CD4-positive, alpha-beta T cell treated with Interleukin-21 for 1 hour (primary cell): ENCODE data around the gene IPO11.
"Not testable (repeated sequence)": the region's sequence is repeated elsewhere in the genome, so short reads cannot be mapped to it uniquely, and the experiment has no call there.

Source experiments
- DNase-seq: peaks from one replicate; pipeline ENCODE4 v3.0.0-alpha.2; 2020

The IPO11 gene

DNA sequence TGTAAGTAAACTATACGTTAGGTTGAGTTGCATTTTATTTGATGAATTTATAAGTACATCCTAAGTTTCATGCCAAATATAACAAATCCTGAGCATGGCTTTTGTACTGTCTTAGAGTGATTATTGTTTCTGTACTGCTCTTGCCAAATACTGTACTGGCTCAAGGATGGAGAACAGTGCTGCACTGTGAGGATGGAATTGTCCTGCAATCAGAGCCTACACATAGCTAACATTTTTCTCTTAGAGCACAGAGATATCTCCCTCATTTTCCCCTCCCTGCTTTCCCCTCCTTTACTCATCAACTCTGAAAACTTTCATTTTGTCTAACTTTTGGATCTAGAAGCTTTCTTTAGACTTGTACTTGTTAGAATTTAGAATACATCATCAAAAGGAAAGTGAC lies 194.3 kb downstream of the IPO11 start:
- no peak for DNase-seq

DNA sequence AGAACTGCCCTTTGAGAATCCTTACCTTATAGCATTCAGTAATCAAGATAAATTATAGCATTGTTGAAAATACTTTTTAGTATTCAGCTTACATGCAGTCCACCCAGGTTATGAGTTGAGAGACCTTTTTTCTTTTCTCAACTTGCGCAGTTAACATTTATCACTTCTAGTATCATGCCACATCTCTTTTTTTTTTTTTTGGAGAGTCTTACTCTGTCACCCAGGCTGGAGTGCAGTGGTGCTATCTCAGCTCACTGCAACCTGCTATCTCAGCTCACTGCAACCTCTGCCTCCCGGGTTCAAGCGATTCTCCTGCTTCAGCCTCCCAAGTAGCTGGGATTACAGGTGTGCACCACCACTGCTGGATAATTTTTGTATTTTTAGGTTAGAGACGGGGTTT lies 195.1 kb downstream of the IPO11 start:
- no peak for DNase-seq

DNA sequence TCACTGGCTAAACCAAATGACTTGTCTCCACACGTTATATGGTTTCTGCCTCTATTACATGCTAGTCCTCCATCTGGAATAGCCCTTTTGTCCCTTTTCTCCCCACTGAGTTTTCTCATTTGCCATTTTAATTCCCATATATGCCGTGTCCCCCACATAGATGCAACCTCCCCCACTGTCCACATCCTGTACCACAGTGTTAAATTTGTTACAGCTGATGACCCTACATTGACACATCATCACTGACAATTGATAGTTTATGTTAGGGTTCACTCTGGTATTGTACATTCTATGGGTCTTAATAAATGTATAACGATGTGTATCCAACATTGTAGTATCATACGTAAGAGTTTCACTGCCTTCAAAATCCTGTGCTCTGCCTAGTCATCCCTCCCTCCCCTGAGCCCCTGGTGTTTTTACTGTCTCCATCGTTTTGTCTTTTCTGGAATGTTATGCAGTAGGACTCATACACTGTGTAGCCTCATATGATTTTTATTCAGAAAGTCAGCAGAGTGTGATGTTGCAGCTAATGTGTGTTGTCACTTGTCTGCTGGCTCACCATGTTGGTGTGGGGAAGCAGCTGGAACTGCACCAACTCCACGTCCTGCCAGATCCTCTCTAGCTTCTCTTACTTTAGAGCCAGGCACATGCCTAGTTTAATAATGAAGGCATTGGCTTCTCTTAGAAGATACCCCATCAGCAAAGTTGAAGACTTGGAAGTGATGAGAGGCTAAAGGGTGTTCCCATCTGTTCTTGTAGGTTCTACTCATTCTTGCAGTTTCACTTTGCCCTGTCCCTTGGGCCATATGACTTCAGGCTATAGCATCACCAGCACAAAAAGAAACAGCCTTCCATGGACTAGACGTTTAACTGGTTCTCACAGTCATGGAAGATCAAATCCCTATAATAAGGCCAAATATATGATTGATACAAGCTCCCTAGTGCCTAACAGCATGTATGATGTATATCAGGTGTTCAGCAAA lies 196.3 kb downstream of the IPO11 start:
- no peak for DNase-seq

DNA sequence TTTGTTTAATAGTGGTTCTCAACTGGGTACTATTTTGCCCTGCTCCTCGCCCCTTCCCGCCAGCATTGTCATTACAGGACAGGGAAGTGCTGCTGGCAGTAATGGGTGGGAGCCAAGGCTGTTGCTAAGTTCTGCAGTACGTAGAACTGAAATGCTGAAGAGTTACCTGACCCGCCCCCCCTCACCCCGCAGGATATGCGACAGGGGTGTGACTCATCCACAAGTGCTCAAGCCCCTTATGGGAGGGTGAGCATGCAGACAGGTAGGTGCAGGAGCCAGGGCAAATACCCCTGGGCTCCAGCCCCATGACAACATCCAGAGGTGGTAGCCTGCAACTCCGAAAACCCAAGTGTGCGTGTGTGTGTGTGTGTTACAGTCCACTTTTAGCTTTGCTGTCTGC lies 201.8 kb downstream of the IPO11 start:
- DNase-seq: no peak

DNA sequence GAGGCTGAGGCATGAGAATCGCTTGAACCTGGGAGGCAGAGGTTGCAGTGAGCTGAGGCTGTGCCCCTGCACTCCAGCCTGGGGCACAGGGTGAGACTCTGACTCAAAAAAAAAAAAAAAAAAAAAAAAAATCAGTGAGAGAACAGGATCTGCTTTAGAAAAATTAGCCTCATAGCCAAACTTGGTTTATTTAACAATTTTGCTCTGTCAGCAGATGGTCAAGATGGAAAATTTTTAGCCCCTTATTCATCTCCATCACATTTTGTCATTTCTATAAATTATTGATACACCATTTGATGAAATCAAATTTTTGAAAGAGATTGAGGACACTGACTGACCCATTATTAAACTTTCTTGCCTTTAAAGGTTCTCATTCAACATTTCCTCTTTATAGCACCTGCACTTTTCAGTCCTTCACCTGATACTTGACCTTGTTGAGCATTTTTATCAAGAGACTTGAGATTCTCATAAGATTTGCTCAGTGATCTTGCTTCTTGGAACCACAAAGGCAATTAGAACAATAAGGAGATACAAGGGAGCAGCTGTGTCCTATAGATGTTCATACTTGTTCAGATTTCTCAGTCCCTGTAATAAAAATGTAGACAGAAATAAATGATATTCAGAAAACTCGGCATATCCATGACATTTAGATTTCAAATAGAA lies 204.2 kb downstream of the IPO11 start:
- DNase-seq: no peak

DNA sequence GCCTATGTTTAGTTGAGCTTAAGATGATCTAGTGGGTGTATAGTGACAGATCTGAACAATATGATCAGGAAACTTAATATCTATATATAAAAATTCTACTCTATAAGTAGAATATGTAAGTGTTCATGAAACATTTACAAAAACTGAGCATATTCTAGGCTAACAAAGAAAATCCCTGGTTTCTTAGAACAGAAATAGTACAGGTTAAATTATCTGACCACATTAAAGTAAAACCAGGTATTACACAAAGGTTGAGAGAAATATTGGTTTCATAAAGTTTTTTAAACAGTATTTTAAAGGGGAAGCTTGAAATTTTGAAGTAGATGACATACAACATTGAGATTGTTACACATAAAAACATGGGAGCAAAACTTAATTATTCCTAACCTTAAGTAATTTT lies 205.4 kb downstream of the IPO11 start:
- DNase-seq: no peak

DNA sequence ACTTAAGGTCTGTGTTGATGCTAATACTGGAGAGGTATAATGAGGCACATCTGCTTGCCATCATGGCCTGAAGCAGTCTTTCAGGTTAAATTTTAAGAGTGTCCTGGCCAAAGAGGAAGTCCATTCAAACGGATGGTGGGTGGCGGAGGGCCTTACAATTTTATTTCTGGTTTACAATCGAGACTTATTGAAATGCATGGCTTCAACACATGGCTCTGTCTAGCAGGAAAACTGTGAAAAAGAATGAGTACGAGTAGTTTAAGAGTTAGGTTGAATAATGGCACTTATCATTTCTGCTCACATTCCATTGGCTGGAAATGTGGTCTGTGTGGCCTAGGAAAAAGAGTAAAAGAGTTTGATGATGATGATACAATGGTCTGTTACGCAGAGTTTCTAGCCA lies 208.2 kb downstream of the IPO11 start:
- no peak for DNase-seq

DNA sequence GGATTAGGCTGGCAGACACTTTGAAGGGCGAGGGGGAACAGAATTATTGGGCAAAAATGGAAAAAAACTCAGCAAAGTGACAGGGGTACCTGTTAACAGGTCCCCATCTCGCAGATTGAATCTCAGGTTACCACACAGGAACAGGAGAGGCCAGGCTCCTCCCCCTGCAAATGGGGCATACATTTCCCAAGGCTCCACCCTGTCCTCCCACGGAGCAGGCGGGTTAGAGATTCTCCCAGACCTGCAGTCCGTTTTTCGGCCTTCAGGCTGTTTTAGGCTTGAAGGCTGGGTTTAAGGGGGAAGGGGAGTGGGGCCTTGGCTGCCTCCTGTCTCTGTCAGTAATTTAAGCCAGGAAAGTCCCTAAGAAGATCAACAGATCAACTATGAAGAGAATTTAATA lies 208.7 kb downstream of the IPO11 start:
- DNase-seq: no peak

DNA sequence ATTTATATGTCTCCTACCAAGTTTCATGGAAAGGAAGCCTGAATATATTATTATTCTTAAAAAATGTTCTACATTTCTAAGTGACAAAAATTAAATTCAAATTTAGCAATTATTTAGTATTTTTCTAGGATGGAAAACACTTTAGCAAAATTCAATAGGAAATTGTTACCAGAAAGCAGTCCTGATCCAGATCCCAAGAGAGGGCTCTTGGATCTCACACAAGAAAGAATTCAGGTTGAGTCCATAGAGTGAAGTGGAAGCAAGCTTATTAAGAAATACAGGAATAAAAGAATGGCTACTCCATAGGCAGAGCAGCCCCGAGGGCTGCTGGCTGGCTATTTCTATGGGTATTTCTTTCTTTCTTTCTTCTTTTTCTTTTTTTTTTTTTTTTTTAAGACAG lies 210.7 kb downstream of the IPO11 start:
- DNase-seq: no peak

DNA sequence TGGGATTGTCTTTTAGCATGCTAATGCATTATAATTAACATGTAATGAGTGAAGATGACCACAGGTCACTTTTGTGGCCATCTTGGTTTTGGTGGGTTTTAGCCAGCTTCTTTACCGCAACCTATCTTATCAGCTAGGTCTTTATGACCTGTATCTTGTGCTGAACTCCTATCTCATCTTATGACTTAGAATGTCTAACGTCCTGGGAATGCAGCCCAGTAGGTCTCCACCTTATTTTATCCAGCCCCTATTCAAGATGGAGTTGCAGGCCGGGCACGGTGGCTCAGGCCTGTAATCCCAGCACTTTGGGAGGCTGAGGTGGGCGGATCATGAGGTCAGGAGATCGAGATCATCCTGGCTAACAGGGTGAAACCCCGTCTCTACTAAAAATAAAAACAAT lies 211.9 kb downstream of the IPO11 start:
- not testable (repeated sequence) for DNase-seq

DNA sequence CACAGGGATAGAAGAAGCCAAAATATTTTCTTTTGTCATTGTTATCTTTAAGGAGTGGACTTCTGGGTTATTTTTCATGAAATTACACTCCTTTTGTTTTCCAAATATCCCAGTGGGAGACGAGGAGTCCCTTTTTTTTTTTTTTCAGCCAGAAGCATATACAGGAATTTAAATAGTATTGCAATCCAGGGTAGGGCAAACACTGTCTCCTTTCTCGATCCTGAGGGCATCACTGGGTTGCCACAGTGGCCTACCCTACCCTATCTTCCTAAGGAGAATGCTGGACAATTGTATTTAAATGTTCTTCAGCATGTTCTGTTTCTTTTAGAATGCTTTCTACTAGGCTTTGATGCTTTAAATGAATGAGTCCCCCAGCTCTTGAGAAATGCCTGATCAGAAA lies 214.0 kb downstream of the IPO11 start:
- no peak for DNase-seq

DNA sequence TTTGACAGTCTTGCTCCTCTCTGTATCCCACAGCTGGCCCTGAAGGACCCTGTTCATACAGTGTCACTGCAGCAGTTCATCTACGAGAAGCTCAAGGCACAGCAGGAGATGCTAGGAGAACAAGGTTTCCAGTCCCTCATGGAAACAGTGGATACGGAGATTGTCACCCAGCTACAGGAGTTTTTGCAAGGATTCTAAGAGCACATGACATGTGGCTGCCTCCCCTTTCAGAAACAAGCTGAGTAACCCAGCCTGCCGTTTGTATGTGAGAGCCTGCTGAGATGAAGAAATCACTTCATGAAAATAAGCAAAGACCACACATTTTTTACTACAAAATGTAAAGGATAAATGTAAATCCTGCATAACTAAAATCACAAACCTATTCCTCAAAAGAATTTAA lies 214.6 kb downstream of the IPO11 start:
- DNase-seq: no peak

DNA sequence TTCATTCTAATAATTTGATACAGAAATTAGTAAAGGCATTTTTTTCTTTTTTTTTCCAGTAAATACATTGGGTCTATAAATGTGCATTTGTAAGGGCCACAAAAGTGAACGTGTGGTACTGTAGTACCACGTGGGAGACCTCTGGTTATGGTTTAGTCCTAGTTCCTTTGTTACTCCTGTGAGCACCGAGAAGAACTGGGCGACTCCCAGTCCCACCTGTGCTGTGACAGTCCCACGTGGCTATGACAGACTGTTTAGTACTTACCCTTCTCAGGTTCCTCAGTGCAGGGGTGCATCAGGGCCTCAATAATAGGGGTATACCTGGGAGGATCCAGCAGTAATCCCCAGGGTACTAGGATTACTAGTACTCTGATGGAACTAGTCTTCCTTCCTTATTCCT lies 215.3 kb downstream of the IPO11 start:
- no peak for DNase-seq

DNA sequence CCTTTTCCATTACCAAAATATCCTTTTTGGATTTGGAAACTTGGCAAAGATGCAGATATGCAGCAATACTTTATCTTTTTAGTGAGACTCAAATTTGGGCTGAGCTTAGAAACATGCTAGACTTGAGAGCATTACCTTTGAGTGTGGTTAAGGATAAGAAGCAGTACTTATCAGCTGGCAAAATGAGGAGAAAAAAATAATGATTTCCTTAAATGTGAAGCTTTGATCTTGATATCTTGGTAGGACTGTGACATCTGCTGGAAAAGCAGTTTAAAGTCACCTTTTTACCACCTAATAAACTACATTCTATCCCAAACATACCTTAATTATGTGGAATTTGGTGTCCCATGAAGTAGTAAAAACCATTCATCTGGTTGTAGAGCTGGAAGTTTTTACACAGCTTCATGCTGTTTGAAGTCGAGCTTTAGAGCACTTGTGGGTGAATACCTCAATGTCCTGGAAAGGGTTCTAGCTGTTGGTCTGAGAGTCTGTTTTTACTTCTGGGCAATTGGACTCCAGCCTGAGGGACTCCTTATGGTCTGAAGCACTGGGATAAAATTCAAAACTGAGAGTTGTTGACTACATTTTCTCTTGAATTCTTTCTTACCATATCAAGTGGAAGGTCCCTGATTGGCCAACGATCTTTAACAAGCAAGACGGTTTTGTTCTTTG lies 219.5 kb downstream of the IPO11 start:
- DNase-seq: no peak

DNA sequence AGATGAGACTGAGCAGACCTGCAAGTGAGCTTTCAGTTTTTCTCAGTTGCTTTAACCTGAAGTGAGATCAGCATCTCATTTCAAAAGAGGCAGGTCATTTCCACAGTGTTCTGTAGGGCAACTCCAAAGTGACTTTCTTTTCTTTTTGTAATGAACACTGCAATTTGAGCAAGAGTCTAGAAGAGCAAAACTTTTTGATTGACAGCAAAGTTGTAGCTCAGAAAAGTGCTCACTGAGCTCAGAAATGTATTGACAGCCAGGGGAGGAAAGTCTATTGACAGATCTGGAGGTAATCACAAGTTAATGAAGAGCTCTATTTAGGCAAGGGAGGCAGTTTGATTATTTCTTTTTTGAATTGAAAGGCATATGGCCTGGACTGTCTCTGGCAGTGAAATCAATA lies 220.7 kb downstream of the IPO11 start:
- DNase-seq: no peak

DNA sequence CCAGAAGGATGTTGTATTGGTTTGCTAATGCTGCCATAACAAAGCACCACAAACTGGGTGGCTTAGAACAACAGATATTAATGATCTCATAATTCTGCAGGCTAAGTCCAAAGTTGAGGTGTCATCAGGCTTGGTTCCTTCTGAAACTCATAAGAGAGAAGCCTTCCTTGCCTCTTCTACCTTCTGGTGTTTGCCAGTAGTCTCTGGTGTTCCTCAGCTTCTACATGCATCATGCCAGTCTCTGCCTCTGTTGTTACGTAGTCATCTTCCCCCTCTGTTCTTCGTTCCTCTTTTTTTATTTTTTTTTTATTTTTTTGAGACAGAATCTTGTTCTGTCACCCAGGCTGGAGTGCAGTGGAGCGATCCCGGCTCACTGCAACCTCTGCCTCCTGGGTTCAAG lies 227.9 kb downstream of the IPO11 start:
- no peak for DNase-seq

DNA sequence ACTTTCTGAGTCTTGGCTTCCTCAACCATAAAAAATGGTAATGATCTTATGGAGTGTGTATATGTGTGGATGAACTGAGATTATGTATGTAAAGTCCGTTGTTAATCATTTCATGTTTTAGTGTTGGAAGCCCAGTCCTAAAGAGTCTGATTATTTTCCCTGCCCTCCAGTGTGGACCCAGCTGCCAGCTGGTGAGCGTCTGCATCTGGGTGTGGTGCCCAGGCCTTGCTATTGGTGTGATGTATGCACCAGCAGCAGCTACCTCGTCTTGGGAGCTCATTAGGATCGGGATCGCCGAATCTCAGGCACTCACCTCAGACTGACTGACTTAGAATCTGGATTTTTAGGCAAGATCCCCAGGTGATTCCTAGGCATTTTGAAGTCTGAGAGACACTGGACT lies 229.9 kb downstream of the IPO11 start:
- DNase-seq: no peak

DNA sequence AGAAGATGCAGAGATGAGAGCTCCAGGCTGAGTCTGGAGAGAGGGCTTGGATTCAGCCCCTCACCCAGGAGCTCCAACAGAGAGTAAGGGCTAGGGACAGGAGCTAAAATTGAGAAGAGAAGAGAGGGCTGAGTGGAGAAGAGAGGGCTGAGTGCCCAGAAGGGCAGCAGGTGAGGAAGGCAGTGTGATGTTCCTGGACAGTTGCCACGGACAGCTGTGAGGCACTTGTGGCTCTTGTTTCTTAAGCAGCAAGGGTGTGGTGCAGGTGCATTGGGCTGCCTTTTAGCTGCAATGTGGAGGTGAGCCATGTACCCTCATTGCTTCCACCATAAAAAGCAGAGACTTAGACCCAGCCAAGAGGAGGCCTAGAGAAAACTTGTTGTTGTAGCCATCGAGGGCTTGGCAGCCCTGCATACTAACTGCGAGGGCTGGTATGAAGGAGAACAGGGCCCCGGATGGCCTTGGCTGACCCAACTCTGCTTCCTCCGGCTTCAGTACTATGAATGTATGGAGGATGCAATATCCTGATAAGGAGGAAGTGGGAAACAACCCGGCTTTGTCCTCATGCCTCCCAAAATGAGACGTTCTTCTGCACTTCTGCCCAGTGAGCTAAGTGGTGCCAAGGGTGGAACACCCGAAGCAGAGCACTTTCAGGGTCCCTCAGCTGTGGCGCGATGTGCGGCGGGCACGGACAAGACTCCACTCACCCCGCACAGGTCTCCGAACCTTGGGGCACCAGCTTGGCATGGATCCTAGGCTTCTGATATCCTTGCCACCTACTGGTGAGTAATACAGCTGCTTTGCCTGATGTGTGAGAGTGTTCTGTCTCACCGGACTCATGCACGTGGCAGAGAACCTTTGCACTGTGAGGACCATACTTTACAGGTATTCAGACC lies 231.2 kb downstream of the IPO11 start:
- no peak for DNase-seq

DNA sequence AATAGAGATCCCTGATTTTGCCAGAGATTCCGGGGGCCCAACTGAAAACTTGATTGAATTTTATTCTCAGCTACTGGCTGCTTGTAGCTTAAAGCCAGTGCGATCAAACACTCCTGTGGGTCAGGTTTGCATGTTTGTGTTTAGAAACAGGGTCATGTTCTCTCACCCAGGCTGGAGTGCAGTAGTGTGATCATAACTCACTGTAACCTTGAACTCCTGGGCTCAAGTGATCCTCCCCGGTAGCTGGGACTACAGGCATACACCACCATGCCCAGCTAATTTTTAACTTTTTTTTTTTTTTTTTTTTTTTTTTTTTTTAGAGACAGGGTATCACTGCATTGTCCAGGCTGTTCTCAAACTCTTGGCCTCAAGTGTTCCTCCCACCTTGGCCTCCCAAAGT lies 232.7 kb downstream of the IPO11 start:
- no peak for DNase-seq

DNA sequence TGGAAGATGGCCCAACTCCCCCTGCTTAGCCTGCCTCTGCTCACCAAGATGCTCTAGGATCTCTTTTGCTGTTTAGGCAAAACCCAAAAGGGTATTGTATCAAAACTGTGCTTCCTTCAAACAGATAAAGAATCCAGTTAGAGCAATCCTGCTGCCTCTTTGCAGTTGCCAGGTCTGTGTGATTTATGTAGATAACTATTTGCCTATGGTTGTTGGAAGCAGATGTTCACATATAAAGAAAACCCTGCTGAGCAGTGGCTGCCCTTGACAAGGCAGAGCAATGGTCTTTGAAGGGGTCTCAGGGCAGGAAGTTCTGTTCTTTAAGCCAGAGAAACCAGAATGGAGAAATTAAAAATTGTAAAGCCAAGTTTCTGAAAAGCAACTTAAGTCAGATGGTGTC lies 234.7 kb downstream of the IPO11 start:
- no peak for DNase-seq

DNA sequence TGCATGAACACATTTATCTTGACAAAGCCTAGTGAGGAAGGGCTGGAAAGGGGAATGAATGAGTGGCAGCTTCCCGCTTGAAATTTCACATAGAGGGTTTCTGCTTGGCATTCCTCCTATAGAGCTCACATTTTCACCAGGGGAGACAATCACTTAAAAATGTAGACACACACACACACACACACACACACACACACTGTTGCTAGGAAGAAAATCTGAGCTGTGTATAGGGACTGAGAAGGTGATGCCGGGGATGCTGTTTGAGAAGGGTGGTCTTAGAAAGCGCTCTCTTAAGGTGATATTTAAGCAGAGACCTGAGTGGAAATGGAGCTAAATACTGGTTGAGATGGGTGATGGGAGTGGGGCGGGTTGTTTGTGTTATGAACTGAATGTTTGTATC lies 236.5 kb downstream of the IPO11 start:
- DNase-seq: no peak

DNA sequence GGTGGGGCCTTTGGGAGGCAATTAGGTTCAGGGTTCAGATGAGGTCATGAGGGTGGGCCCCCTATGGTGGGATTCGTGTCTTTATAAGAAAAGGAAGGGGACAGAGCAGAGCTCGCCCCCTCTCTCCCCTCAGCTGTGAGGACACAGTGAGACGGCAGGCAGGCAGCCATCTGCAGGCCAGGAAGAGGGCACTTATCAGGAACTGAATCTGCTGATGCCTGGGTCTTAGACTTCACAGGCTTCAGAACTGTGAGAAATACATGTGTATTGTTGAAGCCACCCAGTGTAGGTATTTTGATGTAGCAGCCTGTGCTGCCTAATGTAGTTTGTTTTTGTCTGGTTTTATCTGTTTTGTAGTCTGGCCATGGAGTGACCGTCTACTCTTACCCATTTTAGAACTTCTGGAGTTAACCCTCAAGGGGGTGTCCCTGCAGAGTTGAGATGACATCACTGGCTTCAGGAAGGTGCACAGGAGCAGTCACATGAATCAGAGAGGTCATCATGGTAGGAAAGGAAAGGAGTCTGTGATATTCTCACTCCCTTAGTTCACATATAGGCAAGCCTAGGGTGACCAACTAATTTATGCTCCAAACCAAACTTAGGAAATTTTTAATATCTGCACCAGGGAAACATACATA lies 237.0 kb downstream of the IPO11 start:
- no peak for DNase-seq
